Measurements from ENCODE around the gene ACER2. TPM values are rescaled to one million over a fixed set of nuclear protein-coding genes. Genes with fewer than 3 reads are reported as not detected.
A peak's percentile ranks its signal among the peaks of the same experiment; 100 is the strongest.

ACER2 gene
- total RNA-seq, 2 experiments from 2014 or later: 2.9 to 3.9 TPM

- Mint-ChIP-seq H3K9me3 (no peaks in the 10 kb centered on the region), H3K27ac (no peak overlapping the region), H3K4me3 (no peak overlapping the region), H3K27me3 (peaks cover 9% of the 10 kb centered on the region), H3K36me3 (no peaks in the 10 kb centered on the region), H3K4me1 (peaks cover 11% of the 10 kb centered on the region)
- no peak for DNase-seq
- no peak for ATAC-seq (ENCODE audit: low read depth)
- POLR2A ChIA-PET: interaction anchor here (1.0 kb wide), 1 partner anchor 86 kb away, joined by 4 read pairs; no protein-coding TSS in a partner anchor
These were observed 57.5 kb downstream of the ACER2 start for GRCh38 chr9:19466280-19466639.

- POLR2A ChIA-PET: no interaction called here
- H3K4me3 Mint-ChIP-seq: no peak overlapping the region
- no peaks in the 10 kb centered on the region for H3K36me3 Mint-ChIP-seq
- H3K27me3 Mint-ChIP-seq: peaks cover 11% of the 10 kb centered on the region
- DNase-seq (no peak), ATAC-seq (ENCODE audit: low read depth) (no peak)
- H3K9me3 Mint-ChIP-seq: no peaks in the 10 kb centered on the region
- H3K4me1 Mint-ChIP-seq: peaks cover 19% of the 10 kb centered on the region
- H3K27ac Mint-ChIP-seq: no peak overlapping the region
These were observed 60.5 kb downstream of the ACER2 start for GRCh38 chr9:19469271-19469670.

GRCh38 chr9:19470567-19470966 lies 61.8 kb downstream of the ACER2 start:
- ATAC-seq (ENCODE audit: low read depth): no peak
- Mint-ChIP-seq H3K9me3 (no peaks in the 10 kb centered on the region), H3K4me3 (no peak overlapping the region), H3K27me3 (peaks cover 17% of the 10 kb centered on the region), H3K27ac (no peak overlapping the region), H3K4me1 (peaks cover 11% of the 10 kb centered on the region), H3K36me3 (no peaks in the 10 kb centered on the region)
- POLR2A ChIA-PET: no interaction called here
- no peak for DNase-seq

GRCh38 chr9:19470981-19471650 lies 62.3 kb downstream of the ACER2 start:
- POLR2A ChIA-PET: no interaction called here
- H3K27me3 Mint-ChIP-seq: peaks cover 17% of the 10 kb centered on the region
- peaks cover 11% of the 10 kb centered on the region for H3K4me1 Mint-ChIP-seq
- no peaks in the 10 kb centered on the region for H3K9me3 Mint-ChIP-seq
- H3K4me3 Mint-ChIP-seq: no peak overlapping the region
- DNase-seq (no peak), ATAC-seq (ENCODE audit: low read depth) (no peak)
- H3K36me3 Mint-ChIP-seq: no peaks in the 10 kb centered on the region
- H3K27ac Mint-ChIP-seq: no peak overlapping the region

- Mint-ChIP-seq H3K27me3 (peaks cover 13% of the 10 kb centered on the region), H3K9me3 (no peaks in the 10 kb centered on the region), H3K27ac (peak overlapping the region; percentile 64), H3K36me3 (no peaks in the 10 kb centered on the region), H3K4me3 (peak overlapping the region; percentile 67), H3K4me1 (peaks cover 11% of the 10 kb centered on the region)
- ATAC-seq (ENCODE audit: low read depth): peak; percentile 80
- POLR2A ChIA-PET: no interaction called here
- DNase-seq: peak; percentile 57
These were observed 63.2 kb downstream of the ACER2 start for GRCh38 chr9:19471737-19472648.

GRCh38 chr9:19473605-19474004 lies 64.8 kb downstream of the ACER2 start:
- H3K27ac Mint-ChIP-seq: no peak overlapping the region
- H3K4me1 Mint-ChIP-seq: peaks cover 11% of the 10 kb centered on the region
- H3K4me3 Mint-ChIP-seq: no peak overlapping the region
- H3K27me3 Mint-ChIP-seq: peaks cover 13% of the 10 kb centered on the region
- DNase-seq (no peak), ATAC-seq (ENCODE audit: low read depth) (no peak)
- POLR2A ChIA-PET: no interaction called here
- no peaks in the 10 kb centered on the region for H3K9me3 Mint-ChIP-seq
- no peaks in the 10 kb centered on the region for H3K36me3 Mint-ChIP-seq

- POLR2A ChIA-PET: no interaction called here
- Mint-ChIP-seq H3K4me1 (no peaks in the 10 kb centered on the region), H3K27me3 (peaks cover 11% of the 10 kb centered on the region), H3K9me3 (no peaks in the 10 kb centered on the region), H3K27ac (no peak overlapping the region), H3K4me3 (no peak overlapping the region), H3K36me3 (no peaks in the 10 kb centered on the region)
- no peak for ATAC-seq (ENCODE audit: low read depth)
- no peak for DNase-seq
These were observed 71.1 kb downstream of the ACER2 start for GRCh38 chr9:19479874-19480273.

GRCh38 chr9:19480345-19480744 lies 71.5 kb downstream of the ACER2 start:
- POLR2A ChIA-PET: no interaction called here
- Mint-ChIP-seq H3K36me3 (no peaks in the 10 kb centered on the region), H3K27ac (no peak overlapping the region), H3K27me3 (peaks cover 11% of the 10 kb centered on the region), H3K4me3 (no peak overlapping the region), H3K9me3 (no peaks in the 10 kb centered on the region), H3K4me1 (no peaks in the 10 kb centered on the region)
- ATAC-seq (ENCODE audit: low read depth): no peak
- DNase-seq: no peak

GRCh38 chr9:19481121-19481870 lies 72.5 kb downstream of the ACER2 start:
- H3K4me1 Mint-ChIP-seq: no peaks in the 10 kb centered on the region
- H3K9me3 Mint-ChIP-seq: no peaks in the 10 kb centered on the region
- H3K4me3 Mint-ChIP-seq: no peak overlapping the region
- no peaks in the 10 kb centered on the region for H3K36me3 Mint-ChIP-seq
- H3K27me3 Mint-ChIP-seq: peaks cover 11% of the 10 kb centered on the region
- POLR2A ChIA-PET: no interaction called here
- ATAC-seq (ENCODE audit: low read depth) (no peak), DNase-seq (no peak)
- no peak overlapping the region for H3K27ac Mint-ChIP-seq

- no peaks in the 10 kb centered on the region for H3K4me1 Mint-ChIP-seq
- POLR2A ChIA-PET: no interaction called here
- no peak overlapping the region for H3K4me3 Mint-ChIP-seq
- no peaks in the 10 kb centered on the region for H3K9me3 Mint-ChIP-seq
- DNase-seq (no peak), ATAC-seq (ENCODE audit: low read depth) (no peak)
- peaks cover 11% of the 10 kb centered on the region for H3K27me3 Mint-ChIP-seq
- no peak overlapping the region for H3K27ac Mint-ChIP-seq
- no peaks in the 10 kb centered on the region for H3K36me3 Mint-ChIP-seq
These were observed 73.2 kb downstream of the ACER2 start for GRCh38 chr9:19481971-19482404.

- no peak overlapping the region for H3K27ac Mint-ChIP-seq
- no peak overlapping the region for H3K4me3 Mint-ChIP-seq
- H3K4me1 Mint-ChIP-seq: no peaks in the 10 kb centered on the region
- ATAC-seq (ENCODE audit: low read depth) (no peak), DNase-seq (no peak)
- POLR2A ChIA-PET: no interaction called here
- H3K36me3 Mint-ChIP-seq: no peaks in the 10 kb centered on the region
- peaks cover 8% of the 10 kb centered on the region for H3K27me3 Mint-ChIP-seq
- H3K9me3 Mint-ChIP-seq: no peaks in the 10 kb centered on the region
These were observed 75.9 kb downstream of the ACER2 start for GRCh38 chr9:19484699-19485098.

GRCh38 chr9:19485193-19485592 lies 76.4 kb downstream of the ACER2 start:
- DNase-seq: no peak
- Mint-ChIP-seq H3K36me3 (no peaks in the 10 kb centered on the region), H3K27ac (no peak overlapping the region), H3K4me3 (no peak overlapping the region), H3K4me1 (no peaks in the 10 kb centered on the region), H3K27me3 (peaks cover 8% of the 10 kb centered on the region), H3K9me3 (no peaks in the 10 kb centered on the region)
- POLR2A ChIA-PET: no interaction called here
- no peak for ATAC-seq (ENCODE audit: low read depth)

GRCh38 chr9:19486803-19487202 lies 78.0 kb downstream of the ACER2 start:
- Mint-ChIP-seq H3K9me3 (no peaks in the 10 kb centered on the region), H3K36me3 (no peaks in the 10 kb centered on the region), H3K27me3 (peaks cover 10% of the 10 kb centered on the region), H3K4me1 (no peaks in the 10 kb centered on the region), H3K27ac (no peak overlapping the region), H3K4me3 (no peak overlapping the region)
- ATAC-seq (ENCODE audit: low read depth) (no peak), DNase-seq (no peak)
- POLR2A ChIA-PET: interaction anchor here (0.6 kb wide), 1 partner anchor 9 kb away, joined by 3 read pairs; no protein-coding TSS in a partner anchor

Measured in activated naive CD8-positive, alpha-beta T cell treated with anti-CD3 and anti-CD28 coated beads, Interleukin-2, amount 10 ng/mL, durations not matched to agents 7 days and 5 days (primary cell).